ENCODE measurements around the gene DDX23.

- TF ChIP-seq GATA2 (IDR thresholded peaks at IDR 0.05; ENCODE audit: low read depth, low read length) (no peak), GATA3 (IDR thresholded peaks at IDR 0.05; ENCODE audit: low read depth, low read length) (no peak)
Measured at GRCh38 chr12:48858043-48858442, 6.1 kb upstream of the DDX23 start.

All from SH-SY5Y (cell line).